ENCODE data around the gene KRT73. TPM values are rescaled to one million over a fixed set of nuclear protein-coding genes. Genes with fewer than 3 reads are reported as not detected.

KRT73 gene
- total RNA-seq, 2 donors from 2014 or later = not detected

DNA sequence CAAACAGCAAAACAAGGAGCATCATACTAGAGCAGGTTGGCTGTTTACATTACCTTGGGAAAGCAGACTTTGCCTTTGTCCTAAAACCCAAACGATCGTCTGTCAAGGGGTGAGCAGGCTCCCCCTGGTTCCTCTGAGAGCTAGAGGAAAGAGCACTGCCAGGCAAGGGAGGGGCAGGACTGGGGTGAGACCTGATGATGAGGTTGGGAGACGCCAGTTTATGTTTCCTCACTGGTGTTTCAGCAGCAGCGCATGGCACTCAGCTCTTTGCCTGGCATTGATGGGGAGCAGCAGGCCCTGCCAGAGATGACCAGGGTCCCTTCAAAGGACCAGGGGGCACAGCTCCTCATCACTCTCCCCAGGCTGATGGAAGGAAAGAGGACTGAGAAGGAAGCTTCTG is 41.6 kb upstream of the KRT73 start:
- WGBS, 2 experiments (ENCODE audit: insufficient coverage in 1 of 2, insufficient read length in 1 of 2) = 81 to 92% methylated on average over 2 to 4 of the region's 4 CpGs
- no peaks in the 10 kb centered on the region for H3K9me3 ChIP-seq (ENCODE audit: control insufficient read depth, low read length)
- TF ChIP-seq, protein P1, sequence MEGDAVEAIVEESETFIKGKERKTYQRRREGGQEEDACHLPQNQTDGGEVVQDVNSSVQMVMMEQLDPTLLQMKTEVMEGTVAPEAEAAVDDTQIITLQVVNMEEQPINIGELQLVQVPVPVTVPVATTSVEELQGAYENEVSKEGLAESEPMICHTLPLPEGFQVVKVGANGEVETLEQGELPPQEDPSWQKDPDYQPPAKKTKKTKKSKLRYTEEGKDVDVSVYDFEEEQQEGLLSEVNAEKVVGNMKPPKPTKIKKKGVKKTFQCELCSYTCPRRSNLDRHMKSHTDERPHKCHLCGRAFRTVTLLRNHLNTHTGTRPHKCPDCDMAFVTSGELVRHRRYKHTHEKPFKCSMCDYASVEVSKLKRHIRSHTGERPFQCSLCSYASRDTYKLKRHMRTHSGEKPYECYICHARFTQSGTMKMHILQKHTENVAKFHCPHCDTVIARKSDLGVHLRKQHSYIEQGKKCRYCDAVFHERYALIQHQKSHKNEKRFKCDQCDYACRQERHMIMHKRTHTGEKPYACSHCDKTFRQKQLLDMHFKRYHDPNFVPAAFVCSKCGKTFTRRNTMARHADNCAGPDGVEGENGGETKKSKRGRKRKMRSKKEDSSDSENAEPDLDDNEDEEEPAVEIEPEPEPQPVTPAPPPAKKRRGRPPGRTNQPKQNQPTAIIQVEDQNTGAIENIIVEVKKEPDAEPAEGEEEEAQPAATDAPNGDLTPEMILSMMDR (conservative IDR thresholded peaks at IDR 0.05) = no peak
- Mint-ChIP-seq H3K4me1 (no peaks in the 10 kb centered on the region), H3K27ac (no peak overlapping the region), H3K9me3 (no peaks in the 10 kb centered on the region), H3K4me3 (no peak overlapping the region), H3K36me3 (ENCODE audit: low read depth) (no peaks in the 10 kb centered on the region), H3K27me3 (ENCODE audit: insufficient read depth) (peaks cover 29% of the 10 kb centered on the region)
- no peak overlapping the region for H3K27ac ChIP-seq (ENCODE audit: low read depth, low read length)
- H3K9ac ChIP-seq (ENCODE audit: extremely low read depth, low read length, poor library complexity, severe bottlenecking) = no peak overlapping the region
- H3K27me3 ChIP-seq (ENCODE audit: control insufficient read depth, insufficient read depth, low read length, poor library complexity, severe bottlenecking) = peaks cover 16% of the 10 kb centered on the region
- H3K36me3 ChIP-seq (ENCODE audit: control insufficient read depth, insufficient read depth, low read length) = no peaks in the 10 kb centered on the region
- DNase-seq = peak; percentile 27
- peaks cover 4% of the 10 kb centered on the region for H3K4me1 ChIP-seq (ENCODE audit: control insufficient read depth, insufficient read depth, low read length)
- H3K4me3 ChIP-seq (ENCODE audit: low read length) = no peak overlapping the region

GRCh38 chr12:52659395-52659794 is 41.0 kb upstream of the KRT73 start:
- TF ChIP-seq, protein P1 (conservative IDR thresholded peaks at IDR 0.05) = peak; percentile 45
- Mint-ChIP-seq H3K27me3 (ENCODE audit: insufficient read depth) (peaks cover 24% of the 10 kb centered on the region), H3K27ac (no peak overlapping the region)

GRCh38 chr12:52658196-52658595 is 39.8 kb upstream of the KRT73 start:
- H3K4me3 Mint-ChIP-seq = no peak overlapping the region
- DNase-seq = peak; percentile 26
- no peaks in the 10 kb centered on the region for H3K4me1 Mint-ChIP-seq
- Histone ChIP-seq H3K9ac (ENCODE audit: extremely low read depth, low read length, poor library complexity, severe bottlenecking) (no peak overlapping the region), H3K36me3 (ENCODE audit: control insufficient read depth, insufficient read depth, low read length) (no peaks in the 10 kb centered on the region), H3K27ac (ENCODE audit: low read depth, low read length) (no peak overlapping the region), H3K27me3 (ENCODE audit: control insufficient read depth, insufficient read depth, low read length, poor library complexity, severe bottlenecking) (peaks cover 6% of the 10 kb centered on the region), H3K4me1 (ENCODE audit: control insufficient read depth, insufficient read depth, low read length) (peaks cover 4% of the 10 kb centered on the region), H3K4me3 (ENCODE audit: low read length) (no peak overlapping the region), H3K9me3 (ENCODE audit: control insufficient read depth, low read length) (no peaks in the 10 kb centered on the region)
- TF ChIP-seq, protein P1 (conservative IDR thresholded peaks at IDR 0.05) = no peak
- H3K27me3 Mint-ChIP-seq (ENCODE audit: insufficient read depth) = peaks cover 15% of the 10 kb centered on the region
- H3K9me3 Mint-ChIP-seq = no peaks in the 10 kb centered on the region
- 88% methylated on average over 4 of the region's 4 CpGs; no CpG with 5 or more reads in 1 of the 2 experiments for WGBS, 2 experiments (ENCODE audit: insufficient coverage in 1 of 2, insufficient read length in 1 of 2)
- H3K36me3 Mint-ChIP-seq (ENCODE audit: low read depth) = no peaks in the 10 kb centered on the region
- H3K27ac Mint-ChIP-seq = no peak overlapping the region

More at GRCh38 chr12:52659395-52659794, 41.0 kb upstream of the KRT73 start:
- H3K36me3 ChIP-seq (ENCODE audit: control insufficient read depth, insufficient read depth, low read length) = no peaks in the 10 kb centered on the region
- peaks cover 4% of the 10 kb centered on the region for H3K4me1 ChIP-seq (ENCODE audit: control insufficient read depth, insufficient read depth, low read length)
- Mint-ChIP-seq H3K4me1 (no peaks in the 10 kb centered on the region), H3K9me3 (no peaks in the 10 kb centered on the region), H3K4me3 (no peak overlapping the region), H3K36me3 (ENCODE audit: low read depth) (no peaks in the 10 kb centered on the region)
- H3K27me3 ChIP-seq (ENCODE audit: control insufficient read depth, insufficient read depth, low read length, poor library complexity, severe bottlenecking) = peaks cover 13% of the 10 kb centered on the region
- H3K9ac ChIP-seq (ENCODE audit: extremely low read depth, low read length, poor library complexity, severe bottlenecking) = no peak overlapping the region
- H3K27ac ChIP-seq (ENCODE audit: low read depth, low read length) = no peak overlapping the region
- 79 to 90% methylated on average over 3 to 7 of the region's 7 CpGs for WGBS, 2 experiments (ENCODE audit: insufficient coverage in 1 of 2, insufficient read length in 1 of 2)
- H3K9me3 ChIP-seq (ENCODE audit: control insufficient read depth, low read length) = no peaks in the 10 kb centered on the region
- peak; percentile 49 for DNase-seq
- no peak overlapping the region for H3K4me3 ChIP-seq (ENCODE audit: low read length)

All from endodermal cell (in vitro differentiated cells).